Effector memory CD8-positive, alpha-beta T cell (primary cell): ENCODE measurements around the gene PPP1R13L.
"Not testable (repeated sequence)": the region's sequence is repeated elsewhere in the genome, so short reads cannot be mapped to it uniquely, and the experiment has no call there.

Experiments
- ATAC-seq: fragments of 150-1000 bp; cut with Tn5 transposase; replicated peaks from 2 replicates; pipeline ENCODE4 v1.10.0; 2021; ENCODE audit warnings: mild to moderate bottlenecking, moderate library complexity
- DNase-seq, 3 experiments: peaks; one replicate each; pipeline ENCODE4 v3.0.0; 2021
- H3K27ac Mint-ChIP-seq, 2 donors: one replicate each; pipeline ENCODE4 v1.8.0; 2022; ENCODE audit warnings: mild to moderate bottlenecking in 2 of 2, mixed read lengths in 2 of 2, moderate library complexity in 2 of 2
- H3K27me3 Mint-ChIP-seq, 2 donors: one replicate each; pipeline ENCODE4 v1.8.0; 2022; ENCODE audit warnings: mixed read lengths in 2 of 2
- H3K36me3 Mint-ChIP-seq: one replicate; pipeline ENCODE4 v1.8.0; 2022; ENCODE audit warnings: mild to moderate bottlenecking, moderate library complexity, mixed read lengths; ENCODE audit not compliant: insufficient read depth
- H3K4me1 Mint-ChIP-seq, 2 donors: one replicate each; pipeline ENCODE4 v1.8.0; 2022; ENCODE audit warnings: low read depth in 2 of 2, mixed read lengths in 2 of 2
- H3K4me3 Mint-ChIP-seq, 2 donors: one replicate each; pipeline ENCODE4 v1.8.0; 2022; ENCODE audit warnings: mild to moderate bottlenecking in 2 of 2, mixed read lengths in 2 of 2, moderate library complexity in 2 of 2
- H3K9me3 Mint-ChIP-seq, 2 donors: one replicate each; pipeline ENCODE4 v1.8.0; 2022; ENCODE audit warnings: mixed read lengths in 2 of 2

PPP1R13L gene

GRCh38 chr19:45423589-45424190 is 18.8 kb upstream of the PPP1R13L start, which contains the start of gene ERCC1:
ERCC1 (minus strand) TSS chr19:45423917; CDS start chr19:45423374, 543 bp downstream.
- ATAC-seq = peak; percentile 58
- H3K4me1 Mint-ChIP-seq = peaks cover 34 to 42% of the 10 kb centered on the region in 2 donors
- H3K36me3 Mint-ChIP-seq = peaks cover 16% of the 10 kb centered on the region
- H3K27me3 Mint-ChIP-seq = no peaks in the 10 kb centered on the region
- peak in 1 of 3 experiments; percentile 71 for DNase-seq
- peak within 1 kb of the TSS; percentile 88 to 99 for H3K4me3 Mint-ChIP-seq
- H3K9me3 Mint-ChIP-seq = no peaks in the 10 kb centered on the region
- peak within 1 kb of the TSS; percentile 84 to 96 for H3K27ac Mint-ChIP-seq

DNA sequence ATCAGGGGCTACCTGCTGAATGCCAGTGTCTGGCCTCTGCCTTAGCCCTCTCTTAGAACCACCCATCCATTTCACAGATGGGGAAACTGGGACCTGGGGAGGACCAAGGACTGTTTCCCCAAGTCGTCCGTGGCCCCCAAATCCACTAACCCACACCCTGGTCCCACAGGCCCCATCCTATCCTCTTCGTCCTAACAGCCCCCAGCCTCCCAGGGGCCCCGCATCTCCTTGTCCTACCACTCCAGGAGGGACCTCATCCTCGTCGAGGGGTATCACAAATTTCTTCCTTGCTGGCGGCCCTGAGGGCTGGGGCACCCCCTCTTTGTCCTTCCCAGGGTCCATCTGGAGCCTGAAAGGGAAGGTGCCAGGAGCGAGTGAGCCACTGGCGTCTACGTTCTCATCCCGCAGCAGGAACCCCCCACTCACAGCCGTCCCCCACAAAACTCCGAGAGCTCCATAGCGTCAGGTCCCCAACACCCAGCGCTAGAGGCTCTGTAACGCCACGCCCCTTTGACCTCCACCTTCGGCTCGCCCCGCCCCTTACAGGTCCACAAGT is 18.2 kb upstream of the PPP1R13L start:
- peaks cover 33 to 40% of the 10 kb centered on the region in 2 donors for H3K4me1 Mint-ChIP-seq
- no peaks in the 10 kb centered on the region for H3K9me3 Mint-ChIP-seq
- DNase-seq (peak in 2 of 3 experiments; percentile 70 to 78), ATAC-seq (peak; percentile 69)
- H3K27me3 Mint-ChIP-seq = no peaks in the 10 kb centered on the region
- peak overlapping the region; percentile 88 to 99 for H3K4me3 Mint-ChIP-seq
- peak overlapping the region; percentile 84 to 96 for H3K27ac Mint-ChIP-seq
- H3K36me3 Mint-ChIP-seq = peaks cover 15% of the 10 kb centered on the region

- DNase-seq (no peak), ATAC-seq (no peak)
- Mint-ChIP-seq H3K4me3 (peak overlapping the region; percentile 11 to 99), H3K9me3 (no peaks in the 10 kb centered on the region), H3K4me1 (peaks cover 34 to 38% of the 10 kb centered on the region in 2 donors), H3K27me3 (no peaks in the 10 kb centered on the region), H3K27ac (peak overlapping the region; percentile 9 to 25), H3K36me3 (peaks cover 15% of the 10 kb centered on the region)
Measured at GRCh38 chr19:45421947-45422498, 17.2 kb upstream of the PPP1R13L start.

- peak overlapping the region in 1 of 2 donors; percentile 89 for H3K27ac Mint-ChIP-seq
- DNase-seq (no peak), ATAC-seq (no peak)
- no peaks in the 10 kb centered on the region for H3K9me3 Mint-ChIP-seq
- no peaks in the 10 kb centered on the region for H3K27me3 Mint-ChIP-seq
- H3K4me3 Mint-ChIP-seq = peak overlapping the region in 1 of 2 donors; percentile 14
- H3K36me3 Mint-ChIP-seq = peaks cover 17% of the 10 kb centered on the region
- peaks cover 34 to 38% of the 10 kb centered on the region in 2 donors for H3K4me1 Mint-ChIP-seq
Measured at GRCh38 chr19:45420871-45421270, 16.0 kb upstream of the PPP1R13L start.

DNA sequence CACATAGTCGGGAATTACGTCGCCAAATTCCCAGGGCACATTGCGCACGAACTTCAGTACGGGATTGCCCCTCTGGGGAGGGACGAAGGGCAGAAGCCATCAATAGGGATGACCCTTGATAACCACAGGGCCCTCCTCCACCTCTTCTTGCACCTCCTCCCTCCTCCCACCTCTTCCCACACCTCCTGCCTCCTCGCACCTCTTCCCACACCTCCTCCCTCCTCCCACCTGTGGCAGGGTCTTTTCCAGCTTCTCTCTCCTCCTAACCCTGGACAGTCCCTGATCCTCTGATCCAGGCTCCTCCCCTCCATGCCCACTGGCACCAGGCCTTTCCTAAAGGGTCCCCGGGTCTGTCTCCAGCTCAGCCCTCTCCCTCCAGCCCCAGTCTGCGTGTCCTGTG is 15.5 kb upstream of the PPP1R13L start:
- Mint-ChIP-seq H3K27ac (peak overlapping the region in 1 of 2 donors; percentile 89), H3K36me3 (peaks cover 20% of the 10 kb centered on the region), H3K9me3 (no peaks in the 10 kb centered on the region), H3K4me3 (no peak overlapping the region), H3K4me1 (peaks cover 34 to 36% of the 10 kb centered on the region in 2 donors), H3K27me3 (no peaks in the 10 kb centered on the region)
- no peak for ATAC-seq
- no peak for DNase-seq

GRCh38 chr19:45419895-45420294 is 15.0 kb upstream of the PPP1R13L start:
- H3K9me3 Mint-ChIP-seq = no peaks in the 10 kb centered on the region
- peak overlapping the region in 1 of 2 donors; percentile 89 for H3K27ac Mint-ChIP-seq
- H3K4me3 Mint-ChIP-seq = no peak overlapping the region
- ATAC-seq (no peak), DNase-seq (no peak)
- peaks cover 24% of the 10 kb centered on the region for H3K36me3 Mint-ChIP-seq
- no peaks in the 10 kb centered on the region for H3K27me3 Mint-ChIP-seq
- peaks cover 34 to 36% of the 10 kb centered on the region in 2 donors for H3K4me1 Mint-ChIP-seq

GRCh38 chr19:45419396-45419795 is 14.5 kb upstream of the PPP1R13L start:
- ATAC-seq = no peak
- no peak overlapping the region for H3K27ac Mint-ChIP-seq
- DNase-seq = no peak
- H3K4me3 Mint-ChIP-seq = peak overlapping the region in 1 of 2 donors; percentile 25
- H3K36me3 Mint-ChIP-seq = peaks cover 27% of the 10 kb centered on the region
- no peaks in the 10 kb centered on the region for H3K9me3 Mint-ChIP-seq
- H3K4me1 Mint-ChIP-seq = peaks cover 31 to 33% of the 10 kb centered on the region in 2 donors
- no peaks in the 10 kb centered on the region for H3K27me3 Mint-ChIP-seq

- H3K27ac Mint-ChIP-seq = no peak overlapping the region
- peaks cover 25 to 28% of the 10 kb centered on the region in 2 donors for H3K4me1 Mint-ChIP-seq
- no peaks in the 10 kb centered on the region for H3K9me3 Mint-ChIP-seq
- ATAC-seq = no peak
- DNase-seq = no peak
- H3K27me3 Mint-ChIP-seq = no peaks in the 10 kb centered on the region
- H3K4me3 Mint-ChIP-seq = no peak overlapping the region
- H3K36me3 Mint-ChIP-seq = peaks cover 32% of the 10 kb centered on the region
Measured at GRCh38 chr19:45418802-45419201, 13.9 kb upstream of the PPP1R13L start.

DNA sequence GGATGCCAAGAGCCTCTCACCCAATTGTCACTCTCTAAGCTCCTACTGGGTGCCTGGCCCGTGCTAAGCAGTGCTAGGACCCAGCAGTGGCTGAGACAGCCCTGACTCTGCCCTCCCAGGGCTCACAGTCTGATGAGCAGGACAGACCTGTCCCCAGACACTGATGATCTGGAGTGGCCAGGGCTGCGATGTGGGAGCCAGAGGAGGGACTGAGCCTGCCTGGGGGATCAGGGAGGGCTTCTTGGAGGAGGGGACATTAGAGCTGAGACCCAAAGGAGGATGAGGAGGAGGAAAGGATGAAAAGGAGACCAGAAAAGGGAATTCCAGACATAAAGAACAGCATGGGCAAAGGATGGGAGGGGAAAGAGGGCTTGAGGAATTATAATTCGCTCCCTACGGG is 12.3 kb upstream of the PPP1R13L start:
- no peak for DNase-seq
- Mint-ChIP-seq H3K36me3 (peaks cover 43% of the 10 kb centered on the region), H3K4me3 (no peak overlapping the region), H3K4me1 (peaks cover 11 to 17% of the 10 kb centered on the region in 2 donors), H3K27ac (no peak overlapping the region), H3K27me3 (no peaks in the 10 kb centered on the region), H3K9me3 (no peaks in the 10 kb centered on the region)
- no peak for ATAC-seq

DNA sequence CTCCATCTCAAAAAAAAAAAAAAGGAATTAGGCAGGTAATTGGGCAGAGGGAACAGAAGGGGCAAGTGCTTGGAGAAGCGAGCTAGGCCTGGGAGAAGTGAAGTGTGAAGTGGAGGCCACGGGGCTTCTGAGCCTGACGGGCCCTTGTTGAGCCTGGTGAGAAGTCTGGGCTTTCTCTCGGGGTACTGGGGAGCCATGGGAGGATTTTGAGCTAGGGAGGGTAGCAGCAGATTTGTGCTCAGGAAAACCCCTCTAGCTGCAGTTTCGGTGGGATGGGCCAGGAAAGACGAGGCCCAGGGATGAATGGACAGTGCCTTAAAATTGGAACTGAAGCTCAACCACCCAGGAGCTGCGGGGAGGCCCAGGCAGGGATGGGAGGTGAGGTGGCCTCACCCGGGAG is 9.6 kb upstream of the PPP1R13L start:
- H3K27me3 Mint-ChIP-seq = no peaks in the 10 kb centered on the region
- no peak overlapping the region for H3K4me3 Mint-ChIP-seq
- H3K27ac Mint-ChIP-seq = peak overlapping the region in 1 of 2 donors; percentile 86
- H3K36me3 Mint-ChIP-seq = peaks cover 40% of the 10 kb centered on the region
- DNase-seq (no peak), ATAC-seq (no peak)
- H3K4me1 Mint-ChIP-seq = peaks cover 3 to 6% of the 10 kb centered on the region in 2 donors
- H3K9me3 Mint-ChIP-seq = no peaks in the 10 kb centered on the region

DNA sequence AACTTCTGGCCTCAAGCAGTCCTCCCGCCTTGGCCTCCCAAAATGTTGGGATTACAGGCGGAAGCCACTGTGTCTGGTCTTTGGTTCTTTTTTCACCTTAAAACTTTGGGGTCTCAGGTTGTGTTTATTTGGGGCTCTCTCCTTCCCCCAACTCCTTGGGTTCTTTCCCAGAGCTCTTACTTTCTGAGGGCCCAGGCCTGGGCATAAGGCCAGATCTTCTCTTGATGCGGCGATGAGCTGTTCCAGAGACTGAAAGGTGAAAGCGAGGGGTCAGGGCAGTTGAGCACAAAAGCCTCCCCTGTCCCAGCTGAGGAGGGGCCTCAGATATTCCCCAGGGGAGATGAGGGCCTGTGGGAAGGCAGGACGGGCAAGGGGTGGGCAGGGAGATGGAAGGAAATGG is 8.6 kb upstream of the PPP1R13L start:
- no peaks in the 10 kb centered on the region for H3K27me3 Mint-ChIP-seq
- H3K9me3 Mint-ChIP-seq = no peaks in the 10 kb centered on the region
- peaks cover 45% of the 10 kb centered on the region for H3K36me3 Mint-ChIP-seq
- no peak overlapping the region for H3K4me3 Mint-ChIP-seq
- no peak for DNase-seq
- no peak for ATAC-seq
- peaks cover 0 to 3% of the 10 kb centered on the region in 2 donors for H3K4me1 Mint-ChIP-seq
- no peak overlapping the region for H3K27ac Mint-ChIP-seq

GRCh38 chr19:45410330-45410729 is 5.5 kb upstream of the PPP1R13L start:
- not testable (repeated sequence) for H3K4me3 Mint-ChIP-seq, H3K27ac Mint-ChIP-seq, DNase-seq, ATAC-seq, H3K9me3 Mint-ChIP-seq, H3K27me3 Mint-ChIP-seq
- H3K4me1 Mint-ChIP-seq = peaks cover 12 to 15% of the 10 kb centered on the region in 2 donors
- H3K36me3 Mint-ChIP-seq = peaks cover 42% of the 10 kb centered on the region

DNA sequence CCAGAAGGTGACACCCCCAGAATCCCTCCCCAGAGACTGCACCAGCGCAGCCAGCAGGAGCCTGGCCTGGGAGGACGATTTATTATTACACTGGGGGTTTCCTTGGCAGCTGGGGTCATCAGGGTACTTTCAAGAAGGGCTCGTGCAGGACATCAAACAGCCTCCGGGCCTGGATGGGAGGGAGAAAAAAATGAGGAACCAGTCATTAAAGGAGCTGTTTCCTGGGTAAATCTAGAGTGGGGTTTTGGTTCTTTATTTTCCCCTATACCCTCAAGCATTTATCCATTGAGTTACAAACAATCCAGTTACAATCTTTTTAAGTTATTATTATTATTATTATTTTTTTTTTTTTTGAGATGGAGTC is 4.7 kb upstream of the PPP1R13L start:
- Mint-ChIP-seq H3K27ac (no peak overlapping the region), H3K9me3 (no peaks in the 10 kb centered on the region), H3K4me1 (peaks cover 18 to 20% of the 10 kb centered on the region in 2 donors), H3K27me3 (peaks cover 9% of the 10 kb centered on the region in 2 donors), H3K4me3 (no peak overlapping the region), H3K36me3 (peaks cover 37% of the 10 kb centered on the region)
- ATAC-seq (no peak), DNase-seq (no peak)
